T-helper 2 cell treated with Interferon-gamma antibody and Interleukin-4, amounts not matched to agents 5 μg/mL and 100 μg/mL, for 36 hours (primary cell): Measurements from ENCODE around the gene HAND1.

Experiments
- DNase-seq: peaks from one replicate; pipeline ENCODE4 v3.0.0; 2021; ENCODE audit warnings: low spot score
- H3K27ac Mint-ChIP-seq: one replicate; pipeline ENCODE4 v1.8.0; 2021; ENCODE audit warnings: mild to moderate bottlenecking, mixed read lengths
- H3K27me3 Mint-ChIP-seq: one replicate; pipeline ENCODE4 v1.8.0; 2021; ENCODE audit warnings: low read depth, mixed read lengths
- H3K36me3 Mint-ChIP-seq: one replicate; pipeline ENCODE4 v1.8.0; 2021; ENCODE audit warnings: low read depth, mixed read lengths
- H3K4me1 Mint-ChIP-seq: one replicate; pipeline ENCODE4 v1.8.0; 2021; ENCODE audit warnings: low read depth, mixed read lengths
- H3K4me3 Mint-ChIP-seq: one replicate; pipeline ENCODE4 v1.8.0; 2022; ENCODE audit warnings: mild to moderate bottlenecking, moderate library complexity, mixed read lengths
- H3K9me3 Mint-ChIP-seq: one replicate; pipeline ENCODE4 v1.8.0; 2021; ENCODE audit warnings: mixed read lengths

Gene HAND1

DNA sequence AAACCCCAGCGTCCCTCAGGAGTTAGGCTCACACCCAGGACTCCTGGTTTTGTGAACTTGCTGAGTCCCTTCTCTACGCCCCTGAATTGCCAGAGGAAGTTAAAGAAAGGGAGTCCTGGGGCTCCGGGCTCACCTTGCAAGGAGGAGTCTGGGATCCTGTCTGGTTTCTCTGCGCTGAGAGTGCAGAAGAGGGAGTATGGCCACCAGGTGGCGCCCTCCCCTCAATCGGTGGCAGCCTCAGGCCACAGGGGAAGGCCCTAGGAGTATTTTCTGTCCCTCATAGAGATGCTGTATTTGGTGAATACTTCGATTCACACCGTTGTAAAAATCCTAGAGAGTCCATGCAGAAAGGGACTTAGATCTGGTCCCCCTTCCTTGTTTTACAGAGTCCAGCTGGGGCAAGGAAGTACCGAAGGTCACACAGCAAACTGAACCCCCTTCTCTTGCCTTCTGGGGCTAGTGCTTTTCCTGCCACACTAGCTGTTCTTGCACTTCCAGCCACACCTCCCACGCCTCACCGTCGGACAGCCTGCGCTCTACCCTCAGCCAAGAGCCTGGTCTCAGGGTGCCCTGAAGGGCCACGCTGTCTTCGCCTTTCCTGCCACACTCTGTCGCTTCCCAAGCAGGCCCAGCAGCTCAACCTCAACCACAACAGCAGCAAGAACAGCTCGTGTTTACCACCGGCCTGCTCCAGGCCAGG lies 10.2 kb downstream of the HAND1 start:
- H3K4me1 Mint-ChIP-seq = no peaks in the 10 kb centered on the region
- H3K27ac Mint-ChIP-seq = no peak overlapping the region
- DNase-seq = peak; percentile 52
- no peaks in the 10 kb centered on the region for H3K36me3 Mint-ChIP-seq
- H3K9me3 Mint-ChIP-seq = no peaks in the 10 kb centered on the region
- peaks cover 43% of the 10 kb centered on the region for H3K27me3 Mint-ChIP-seq
- no peak overlapping the region for H3K4me3 Mint-ChIP-seq

DNA sequence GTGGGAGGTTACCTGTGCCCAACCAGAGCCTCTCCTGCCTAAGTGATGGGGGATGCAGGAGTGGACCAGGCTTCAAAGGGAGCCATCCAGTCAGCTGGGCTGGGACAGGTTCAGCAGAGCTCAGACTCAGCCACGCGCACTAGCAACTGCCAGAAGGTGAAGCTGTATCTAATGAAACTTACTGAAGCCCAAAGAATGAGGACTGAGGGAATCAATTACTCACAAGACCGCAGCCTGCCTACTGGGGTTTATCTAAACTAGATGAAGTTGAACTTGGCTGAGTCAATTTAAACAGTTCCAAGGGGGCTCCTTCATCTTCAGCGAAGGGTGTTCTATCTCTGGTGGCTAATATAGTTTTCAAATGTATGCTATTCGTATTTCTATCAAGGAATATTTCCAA lies 11.4 kb downstream of the HAND1 start:
- no peaks in the 10 kb centered on the region for H3K4me1 Mint-ChIP-seq
- no peak overlapping the region for H3K4me3 Mint-ChIP-seq
- no peaks in the 10 kb centered on the region for H3K36me3 Mint-ChIP-seq
- no peak for DNase-seq
- no peak overlapping the region for H3K27ac Mint-ChIP-seq
- H3K9me3 Mint-ChIP-seq = no peaks in the 10 kb centered on the region
- H3K27me3 Mint-ChIP-seq = peaks cover 32% of the 10 kb centered on the region

GRCh38 chr5:154466147-154466546 lies 11.9 kb downstream of the HAND1 start:
- Mint-ChIP-seq H3K4me1 (no peaks in the 10 kb centered on the region), H3K4me3 (no peak overlapping the region), H3K27me3 (peaks cover 27% of the 10 kb centered on the region), H3K36me3 (no peaks in the 10 kb centered on the region), H3K9me3 (no peaks in the 10 kb centered on the region), H3K27ac (no peak overlapping the region)
- DNase-seq = no peak

DNA sequence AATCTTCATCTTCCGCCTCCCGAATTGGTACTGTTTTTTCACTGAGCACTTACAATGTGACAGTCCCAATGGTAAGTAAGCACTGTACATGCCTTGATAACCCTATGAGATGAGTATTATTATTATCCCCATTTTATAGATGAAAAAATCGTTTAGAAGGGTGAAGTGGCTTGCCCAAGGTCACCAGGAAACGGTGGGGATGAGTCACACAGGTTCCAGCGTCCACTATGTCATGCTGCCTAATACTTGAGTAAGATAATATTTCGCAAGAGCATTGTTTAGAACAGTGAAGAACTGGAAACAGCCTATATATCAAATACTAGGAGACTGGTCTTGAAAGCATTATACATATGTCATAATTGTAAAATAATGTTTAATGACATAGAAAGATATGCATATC lies 12.9 kb downstream of the HAND1 start:
- DNase-seq = no peak
- no peaks in the 10 kb centered on the region for H3K4me1 Mint-ChIP-seq
- no peak overlapping the region for H3K27ac Mint-ChIP-seq
- no peaks in the 10 kb centered on the region for H3K36me3 Mint-ChIP-seq
- H3K4me3 Mint-ChIP-seq = no peak overlapping the region
- H3K9me3 Mint-ChIP-seq = no peaks in the 10 kb centered on the region
- peaks cover 17% of the 10 kb centered on the region for H3K27me3 Mint-ChIP-seq

GRCh38 chr5:154464438-154464837 lies 13.6 kb downstream of the HAND1 start:
- peaks cover 13% of the 10 kb centered on the region for H3K27me3 Mint-ChIP-seq
- no peak overlapping the region for H3K27ac Mint-ChIP-seq
- no peaks in the 10 kb centered on the region for H3K9me3 Mint-ChIP-seq
- H3K4me1 Mint-ChIP-seq = no peaks in the 10 kb centered on the region
- no peaks in the 10 kb centered on the region for H3K36me3 Mint-ChIP-seq
- DNase-seq = no peak
- H3K4me3 Mint-ChIP-seq = no peak overlapping the region

DNA sequence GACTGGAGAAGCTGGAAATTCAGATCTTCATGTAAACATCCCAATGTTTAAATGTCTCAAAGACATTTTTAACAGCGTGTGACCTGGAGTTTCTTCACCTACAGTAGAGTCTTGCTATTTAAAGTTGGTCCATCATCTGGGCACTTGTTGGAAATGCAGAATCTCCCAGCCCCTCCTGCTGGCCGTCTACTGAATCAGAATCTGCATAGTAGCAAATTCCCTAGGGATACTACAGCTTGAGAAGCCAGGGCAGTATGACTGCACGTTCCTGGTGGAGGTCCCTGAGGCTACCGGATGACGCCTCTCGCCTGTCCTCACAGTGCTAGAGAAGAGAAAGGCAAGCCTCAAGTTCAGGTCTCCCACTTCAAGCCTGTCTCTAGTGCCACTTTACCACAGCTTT lies 16.5 kb downstream of the HAND1 start:
- no peaks in the 10 kb centered on the region for H3K4me1 Mint-ChIP-seq
- no peak overlapping the region for H3K4me3 Mint-ChIP-seq
- H3K9me3 Mint-ChIP-seq = no peaks in the 10 kb centered on the region
- no peak for DNase-seq
- no peak overlapping the region for H3K27ac Mint-ChIP-seq
- peaks cover 4% of the 10 kb centered on the region for H3K27me3 Mint-ChIP-seq
- H3K36me3 Mint-ChIP-seq = peaks cover 9% of the 10 kb centered on the region

GRCh38 chr5:154460172-154460571 lies 17.9 kb downstream of the HAND1 start:
- H3K4me3 Mint-ChIP-seq = no peak overlapping the region
- H3K4me1 Mint-ChIP-seq = no peaks in the 10 kb centered on the region
- DNase-seq = no peak
- no peak overlapping the region for H3K27ac Mint-ChIP-seq
- H3K36me3 Mint-ChIP-seq = peaks cover 20% of the 10 kb centered on the region
- no peaks in the 10 kb centered on the region for H3K9me3 Mint-ChIP-seq
- H3K27me3 Mint-ChIP-seq = no peaks in the 10 kb centered on the region

DNA sequence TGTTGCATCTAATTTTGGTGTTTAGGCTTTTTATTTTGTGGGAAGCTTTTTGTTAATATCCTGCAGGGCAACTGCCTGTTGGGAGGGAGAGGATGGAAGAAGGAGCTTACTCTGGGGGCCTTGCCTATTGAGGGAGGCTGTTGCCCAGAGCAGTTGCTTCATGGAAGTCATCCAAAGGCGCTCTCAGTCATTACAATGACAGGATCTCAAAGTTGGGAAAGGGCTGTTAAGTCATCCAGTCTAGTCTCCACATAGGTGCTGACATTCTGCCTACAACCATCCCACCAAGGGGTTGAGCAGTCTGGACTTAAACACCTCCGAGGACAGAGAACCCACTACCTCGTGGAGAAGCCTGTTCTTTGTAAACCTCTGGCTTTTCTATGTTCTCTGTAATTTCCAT lies 19.0 kb downstream of the HAND1 start:
- no peak overlapping the region for H3K27ac Mint-ChIP-seq
- H3K9me3 Mint-ChIP-seq = no peaks in the 10 kb centered on the region
- peaks cover 24% of the 10 kb centered on the region for H3K36me3 Mint-ChIP-seq
- H3K4me3 Mint-ChIP-seq = no peak overlapping the region
- no peaks in the 10 kb centered on the region for H3K4me1 Mint-ChIP-seq
- DNase-seq = no peak
- no peaks in the 10 kb centered on the region for H3K27me3 Mint-ChIP-seq

GRCh38 chr5:154456540-154456939 lies 21.5 kb downstream of the HAND1 start:
- no peaks in the 10 kb centered on the region for H3K9me3 Mint-ChIP-seq

DNA sequence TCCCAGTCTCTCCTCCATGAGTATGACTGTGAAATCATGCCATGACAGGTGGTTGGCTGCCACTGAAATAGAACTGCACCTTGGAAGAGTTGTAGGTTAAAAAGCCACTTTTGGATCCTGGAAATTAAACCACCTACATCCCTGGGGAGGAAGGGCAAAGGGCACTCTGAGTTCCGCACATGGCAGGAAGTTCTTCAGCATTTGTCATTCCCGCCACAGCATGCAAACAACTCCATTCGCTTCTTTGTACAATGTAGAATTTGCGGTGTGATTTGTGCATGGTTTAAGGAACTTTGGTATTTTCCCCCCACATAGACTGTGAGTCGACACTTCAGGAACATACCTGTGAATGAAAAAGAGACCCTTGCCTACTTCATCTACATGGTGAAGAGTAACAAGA lies 22.4 kb downstream of the HAND1 start:
- Mint-ChIP-seq H3K36me3 (peaks cover 44% of the 10 kb centered on the region), H3K27ac (no peak overlapping the region)

More at GRCh38 chr5:154456540-154456939, 21.5 kb downstream of the HAND1 start:
- DNase-seq = no peak
- H3K4me3 Mint-ChIP-seq = no peak overlapping the region
- peaks cover 2% of the 10 kb centered on the region for H3K4me1 Mint-ChIP-seq
- peaks cover 36% of the 10 kb centered on the region for H3K36me3 Mint-ChIP-seq
- no peaks in the 10 kb centered on the region for H3K27me3 Mint-ChIP-seq
- H3K27ac Mint-ChIP-seq = no peak overlapping the region

GRCh38 chr5:154451957-154452356 lies 26.1 kb downstream of the HAND1 start:
- no peak overlapping the region for H3K4me3 Mint-ChIP-seq
- H3K9me3 Mint-ChIP-seq = no peaks in the 10 kb centered on the region
- no peak overlapping the region for H3K27ac Mint-ChIP-seq
- H3K27me3 Mint-ChIP-seq = no peaks in the 10 kb centered on the region
- no peak for DNase-seq
- H3K4me1 Mint-ChIP-seq = peaks cover 28% of the 10 kb centered on the region
- H3K36me3 Mint-ChIP-seq = peaks cover 44% of the 10 kb centered on the region

More for the DNA sequence above, 22.4 kb downstream of the HAND1 start:
- H3K9me3 Mint-ChIP-seq = no peaks in the 10 kb centered on the region
- no peak for DNase-seq
- H3K27me3 Mint-ChIP-seq = no peaks in the 10 kb centered on the region
- no peak overlapping the region for H3K4me3 Mint-ChIP-seq
- H3K4me1 Mint-ChIP-seq = peaks cover 7% of the 10 kb centered on the region

DNA sequence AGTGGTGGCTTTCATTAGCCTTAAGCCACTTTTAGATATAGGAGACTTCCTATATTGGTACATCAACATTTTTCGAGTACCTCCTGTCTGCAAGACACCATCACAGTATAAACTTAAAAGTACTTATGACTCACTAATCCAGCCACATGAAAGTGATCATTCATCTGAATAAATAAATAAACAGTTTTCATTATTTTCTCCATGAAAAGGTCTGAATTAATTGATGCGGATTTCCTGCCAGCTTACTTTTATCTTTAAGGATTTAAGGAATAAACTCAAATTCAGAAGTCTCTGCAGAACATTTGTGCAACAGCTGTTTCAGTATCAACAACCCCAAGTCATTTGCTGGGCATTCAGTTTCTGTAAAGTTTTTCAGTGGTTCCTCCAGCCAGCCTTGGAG lies 28.2 kb downstream of the HAND1 start:
- no peak overlapping the region for H3K4me3 Mint-ChIP-seq
- H3K27me3 Mint-ChIP-seq = no peaks in the 10 kb centered on the region
- H3K9me3 Mint-ChIP-seq = no peaks in the 10 kb centered on the region
- H3K4me1 Mint-ChIP-seq = peaks cover 31% of the 10 kb centered on the region
- no peak for DNase-seq
- no peak overlapping the region for H3K27ac Mint-ChIP-seq
- H3K36me3 Mint-ChIP-seq = peaks cover 36% of the 10 kb centered on the region

GRCh38 chr5:154447089-154447725 lies 30.8 kb downstream of the HAND1 start:
- Mint-ChIP-seq H3K4me3 (peak overlapping the region; percentile 92), H3K27ac (peak overlapping the region; percentile 78), H3K4me1 (peaks cover 44% of the 10 kb centered on the region), H3K36me3 (peaks cover 31% of the 10 kb centered on the region), H3K27me3 (no peaks in the 10 kb centered on the region), H3K9me3 (no peaks in the 10 kb centered on the region)
- DNase-seq = no peak

- Mint-ChIP-seq H3K27ac (peak overlapping the region; percentile 78), H3K27me3 (no peaks in the 10 kb centered on the region), H3K4me1 (peaks cover 43% of the 10 kb centered on the region), H3K36me3 (peaks cover 34% of the 10 kb centered on the region), H3K4me3 (peak overlapping the region; percentile 92), H3K9me3 (no peaks in the 10 kb centered on the region)
- peak; percentile 27 for DNase-seq
Observed at GRCh38 chr5:154446195-154447088, 31.6 kb downstream of the HAND1 start.
